ENCODE measurements around the gene SNRPB.
A peak's percentile ranks its signal among the peaks of the same experiment; 100 is the strongest.

The SNRPB gene

GRCh38 chr20:2418388-2418787, 52.2 kb downstream of the SNRPB start:
- DNase-seq: no peak

GRCh38 chr20:2417213-2417541, 53.4 kb downstream of the SNRPB start:
- no peak for DNase-seq

- DNase-seq: peak in 1 of 3 experiments; percentile 26
Observed at GRCh38 chr20:2416541-2417212, 53.9 kb downstream of the SNRPB start.

All from NCI-H1417 (cell line).